Measurements from ENCODE around the gene PRR36. TPM values are rescaled to one million over a fixed set of nuclear protein-coding genes. Genes with fewer than 3 reads are reported as not detected.
A peak's percentile ranks its signal among the peaks of the same experiment; 100 is the strongest.

PRR36 gene
- total RNA-seq, 1 experiment from 2014 or later = 11.7 TPM

GRCh38 chr19:7902796-7903243 is 28.6 kb upstream of the PRR36 start:
- no peaks in the 10 kb centered on the region for H3K9me3 Mint-ChIP-seq (ENCODE audit: low read depth, unreplicated experiment)
- no peak for DNase-seq
- BruUV-seq (replicated peaks) = TSS peak; percentile 81
- H3K4me3 Mint-ChIP-seq (ENCODE audit: low read depth, unreplicated experiment) = peak overlapping the region; percentile 90
- peaks cover 45% of the 10 kb centered on the region for H3K36me3 Mint-ChIP-seq (ENCODE audit: insufficient read depth, unreplicated experiment)
- no peak for TF ChIP-seq CTCF (IDR thresholded peaks at IDR 0.05; ENCODE audit: unreplicated experiment)
- no peaks in the 10 kb centered on the region for H3K27me3 Mint-ChIP-seq (ENCODE audit: unreplicated experiment)
- H3K4me1 Mint-ChIP-seq (ENCODE audit: low read depth, unreplicated experiment) = peaks cover 16% of the 10 kb centered on the region
- peak overlapping the region; percentile 95 for H3K27ac Mint-ChIP-seq (ENCODE audit: unreplicated experiment)
- CTCF ChIA-PET = interaction anchor here (0.6 to 1.5 kb wide), 4 partner anchors 8 to 33 kb away, joined by 3 to 5 read pairs (median 4); partner anchors contain the start of gene SNAPC2
- intact Hi-C loops (cut with micrococcal nuclease; ENCODE audit: unreplicated experiment) = no loop called here

GRCh38 chr19:7901337-7901736 is 27.1 kb upstream of the PRR36 start:
- CTCF ChIA-PET = no interaction called here
- H3K36me3 Mint-ChIP-seq (ENCODE audit: insufficient read depth, unreplicated experiment) = peaks cover 39% of the 10 kb centered on the region
- intact Hi-C loops (cut with micrococcal nuclease; ENCODE audit: unreplicated experiment) = no loop called here
- no peak for DNase-seq
- no peak overlapping the region for H3K27ac Mint-ChIP-seq (ENCODE audit: unreplicated experiment)
- BruUV-seq (replicated peaks) = TSS peak; percentile 21
- no peak for TF ChIP-seq CTCF (IDR thresholded peaks at IDR 0.05; ENCODE audit: unreplicated experiment)
- H3K4me1 Mint-ChIP-seq (ENCODE audit: low read depth, unreplicated experiment) = peaks cover 16% of the 10 kb centered on the region
- no peak overlapping the region for H3K4me3 Mint-ChIP-seq (ENCODE audit: low read depth, unreplicated experiment)
- H3K9me3 Mint-ChIP-seq (ENCODE audit: low read depth, unreplicated experiment) = no peaks in the 10 kb centered on the region
- no peaks in the 10 kb centered on the region for H3K27me3 Mint-ChIP-seq (ENCODE audit: unreplicated experiment)

- BruUV-seq (replicated peaks) = no TSS peak
- no peak overlapping the region for H3K27ac Mint-ChIP-seq (ENCODE audit: unreplicated experiment)
- CTCF ChIA-PET = no interaction called here
- H3K27me3 Mint-ChIP-seq (ENCODE audit: unreplicated experiment) = no peaks in the 10 kb centered on the region
- H3K4me3 Mint-ChIP-seq (ENCODE audit: low read depth, unreplicated experiment) = no peak overlapping the region
- intact Hi-C loops (cut with micrococcal nuclease; ENCODE audit: unreplicated experiment) = no loop called here
- no peak for DNase-seq
- no peaks in the 10 kb centered on the region for H3K9me3 Mint-ChIP-seq (ENCODE audit: low read depth, unreplicated experiment)
- peaks cover 15% of the 10 kb centered on the region for H3K4me1 Mint-ChIP-seq (ENCODE audit: low read depth, unreplicated experiment)
- H3K36me3 Mint-ChIP-seq (ENCODE audit: insufficient read depth, unreplicated experiment) = peaks cover 34% of the 10 kb centered on the region
- TF ChIP-seq CTCF (IDR thresholded peaks at IDR 0.05; ENCODE audit: unreplicated experiment) = no peak
Measured at GRCh38 chr19:7900931-7901330, 26.7 kb upstream of the PRR36 start.

GRCh38 chr19:7900401-7900870 is 26.2 kb upstream of the PRR36 start:
- no peak for DNase-seq
- H3K27ac Mint-ChIP-seq (ENCODE audit: unreplicated experiment) = no peak overlapping the region
- H3K9me3 Mint-ChIP-seq (ENCODE audit: low read depth, unreplicated experiment) = no peaks in the 10 kb centered on the region
- no peak overlapping the region for H3K4me3 Mint-ChIP-seq (ENCODE audit: low read depth, unreplicated experiment)
- peaks cover 10% of the 10 kb centered on the region for H3K4me1 Mint-ChIP-seq (ENCODE audit: low read depth, unreplicated experiment)
- H3K27me3 Mint-ChIP-seq (ENCODE audit: unreplicated experiment) = no peaks in the 10 kb centered on the region
- BruUV-seq (replicated peaks) = no TSS peak
- CTCF ChIA-PET = no interaction called here
- intact Hi-C loops (cut with micrococcal nuclease; ENCODE audit: unreplicated experiment) = no loop called here
- H3K36me3 Mint-ChIP-seq (ENCODE audit: insufficient read depth, unreplicated experiment) = peaks cover 30% of the 10 kb centered on the region
- no peak for TF ChIP-seq CTCF (IDR thresholded peaks at IDR 0.05; ENCODE audit: unreplicated experiment)
